ENCODE results near the gene TUBE1. TPM values are rescaled to one million over a fixed set of nuclear protein-coding genes. Genes with fewer than 3 reads are reported as not detected.

Gene TUBE1
- total and polyA plus RNA-seq, 2 donors (not counting 1 experiment from before 2014, with no cell fraction given), result 10.8 to 48.6 TPM

DNA sequence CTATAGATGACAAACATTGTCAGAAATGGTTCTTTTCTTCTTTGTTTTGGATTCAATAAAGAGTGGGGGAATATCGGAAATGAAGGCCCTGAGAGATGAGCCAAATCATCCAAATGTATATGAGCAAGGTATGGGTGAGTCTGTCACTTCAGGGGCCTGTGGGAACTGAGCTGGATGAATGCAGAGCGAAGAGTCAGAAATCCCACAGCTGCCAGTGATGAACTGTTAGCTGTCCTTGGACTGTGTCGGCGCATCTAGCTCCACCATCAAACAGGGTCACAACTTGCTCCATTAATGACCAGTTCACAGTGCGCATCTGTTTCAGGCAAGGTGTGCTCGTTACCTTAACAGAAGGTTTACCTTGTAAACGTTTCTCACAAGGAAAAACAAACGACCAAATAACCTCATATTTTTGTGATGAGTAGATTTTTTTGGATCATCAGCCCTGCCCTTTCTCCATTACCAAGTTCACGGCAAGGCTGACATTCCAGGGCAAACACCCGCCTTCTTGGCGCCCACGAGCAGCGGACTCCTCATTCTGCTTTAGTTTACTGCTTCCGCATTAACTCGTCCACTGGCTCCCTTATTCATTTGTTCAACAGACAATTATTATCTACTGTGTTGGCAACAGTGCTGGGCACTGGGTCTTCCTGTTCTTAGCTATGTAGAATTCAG is 48.4 kb downstream of the TUBE1 start:
- H3K9ac ChIP-seq (ENCODE audit: insufficient read depth, low read length), result no peak overlapping the region
- H3K36me3 ChIP-seq (ENCODE audit: control insufficient read depth, insufficient read depth, low read length), result no peaks in the 10 kb centered on the region
- H3K79me2 ChIP-seq (ENCODE audit: control insufficient read depth, insufficient read depth, low read length), result no peaks in the 10 kb centered on the region
- no peaks in the 10 kb centered on the region for H3K9me3 ChIP-seq (ENCODE audit: control insufficient read depth, insufficient read depth, low read depth, low read length)
- no peak overlapping the region for H2AFZ ChIP-seq (ENCODE audit: low read length)
- no peak overlapping the region for H3K4me3 ChIP-seq (replicated peaks in 1 of 4; ENCODE audit: control extremely low read depth in 1 of 4, insufficient read depth in 1 of 4, low read depth in 3 of 4, low read length in 4 of 4)
- H3K27ac ChIP-seq (ENCODE audit: insufficient read depth, low read length), result no peak overlapping the region
- H3K27me3 ChIP-seq (ENCODE audit: control insufficient read depth, insufficient read depth, low read length), result peaks cover 2% of the 10 kb centered on the region
- DNase-seq (ENCODE audit: low read depth in 2 of 2), result peak in 1 of 2 donors; percentile 65
- H4K20me1 ChIP-seq (ENCODE audit: control insufficient read depth, extremely low read depth, insufficient read depth, low read length), result no peaks in the 10 kb centered on the region
- H3K4me2 ChIP-seq (ENCODE audit: extremely low read depth, insufficient read depth, low read length), result no peak overlapping the region
- TF ChIP-seq, protein P1, sequence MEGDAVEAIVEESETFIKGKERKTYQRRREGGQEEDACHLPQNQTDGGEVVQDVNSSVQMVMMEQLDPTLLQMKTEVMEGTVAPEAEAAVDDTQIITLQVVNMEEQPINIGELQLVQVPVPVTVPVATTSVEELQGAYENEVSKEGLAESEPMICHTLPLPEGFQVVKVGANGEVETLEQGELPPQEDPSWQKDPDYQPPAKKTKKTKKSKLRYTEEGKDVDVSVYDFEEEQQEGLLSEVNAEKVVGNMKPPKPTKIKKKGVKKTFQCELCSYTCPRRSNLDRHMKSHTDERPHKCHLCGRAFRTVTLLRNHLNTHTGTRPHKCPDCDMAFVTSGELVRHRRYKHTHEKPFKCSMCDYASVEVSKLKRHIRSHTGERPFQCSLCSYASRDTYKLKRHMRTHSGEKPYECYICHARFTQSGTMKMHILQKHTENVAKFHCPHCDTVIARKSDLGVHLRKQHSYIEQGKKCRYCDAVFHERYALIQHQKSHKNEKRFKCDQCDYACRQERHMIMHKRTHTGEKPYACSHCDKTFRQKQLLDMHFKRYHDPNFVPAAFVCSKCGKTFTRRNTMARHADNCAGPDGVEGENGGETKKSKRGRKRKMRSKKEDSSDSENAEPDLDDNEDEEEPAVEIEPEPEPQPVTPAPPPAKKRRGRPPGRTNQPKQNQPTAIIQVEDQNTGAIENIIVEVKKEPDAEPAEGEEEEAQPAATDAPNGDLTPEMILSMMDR (conservative IDR thresholded peaks at IDR 0.05 in 1 of 2, IDR thresholded peaks at IDR 0.05 in 1 of 2; ENCODE audit: low read depth in 1 of 2, low read length in 2 of 2), result no peak
- TF ChIP-seq EZH2 (IDR thresholded peaks at IDR 0.05; ENCODE audit: low read length, missing control alignments), result no peak
- peaks cover 7% of the 10 kb centered on the region for H3K4me1 ChIP-seq (ENCODE audit: control insufficient read depth, extremely low read depth, insufficient read depth, low read length)

DNA sequence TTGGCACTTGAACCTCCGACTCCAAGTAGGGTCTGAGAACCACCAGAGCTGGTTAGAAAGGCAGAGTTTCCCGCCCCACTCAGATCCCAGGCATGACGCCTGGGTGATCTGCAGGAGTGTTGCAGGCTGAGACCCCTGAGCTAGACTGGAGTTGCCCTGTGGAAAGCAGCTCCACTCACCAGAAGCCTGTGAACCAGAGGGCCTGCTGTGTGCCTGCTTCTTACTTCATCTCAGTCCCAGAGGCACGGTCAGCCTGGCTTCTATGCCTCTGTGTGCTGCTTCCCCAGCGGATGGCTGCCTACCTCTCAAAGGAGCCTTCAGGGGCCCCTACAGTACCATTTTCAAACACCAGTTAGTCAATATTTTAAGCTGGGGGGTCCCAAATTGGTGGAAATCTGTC is 49.0 kb downstream of the TUBE1 start:
- no peaks in the 10 kb centered on the region for H4K20me1 ChIP-seq (ENCODE audit: control insufficient read depth, extremely low read depth, insufficient read depth, low read length)
- no peaks in the 10 kb centered on the region for H3K79me2 ChIP-seq (ENCODE audit: control insufficient read depth, insufficient read depth, low read length)
- no peak for TF ChIP-seq EZH2 (IDR thresholded peaks at IDR 0.05; ENCODE audit: low read length, missing control alignments)
- TF ChIP-seq, protein P1 (conservative IDR thresholded peaks at IDR 0.05 in 1 of 2, IDR thresholded peaks at IDR 0.05 in 1 of 2; ENCODE audit: low read depth in 1 of 2, low read length in 2 of 2), result no peak
- H3K27ac ChIP-seq (ENCODE audit: insufficient read depth, low read length), result peak overlapping the region; percentile 56
- no peak overlapping the region for H3K4me2 ChIP-seq (ENCODE audit: extremely low read depth, insufficient read depth, low read length)
- peaks cover 7% of the 10 kb centered on the region for H3K4me1 ChIP-seq (ENCODE audit: control insufficient read depth, extremely low read depth, insufficient read depth, low read length)
- H3K27me3 ChIP-seq (ENCODE audit: control insufficient read depth, insufficient read depth, low read length), result peaks cover 2% of the 10 kb centered on the region
- no peaks in the 10 kb centered on the region for H3K9me3 ChIP-seq (ENCODE audit: control insufficient read depth, insufficient read depth, low read depth, low read length)
- no peaks in the 10 kb centered on the region for H3K36me3 ChIP-seq (ENCODE audit: control insufficient read depth, insufficient read depth, low read length)
- H3K9ac ChIP-seq (ENCODE audit: insufficient read depth, low read length), result no peak overlapping the region
- DNase-seq (ENCODE audit: low read depth in 2 of 2), result peak in 1 of 2 donors; percentile 25
- no peak overlapping the region for H3K4me3 ChIP-seq (replicated peaks in 1 of 4; ENCODE audit: control extremely low read depth in 1 of 4, insufficient read depth in 1 of 4, low read depth in 3 of 4, low read length in 4 of 4)
- H2AFZ ChIP-seq (ENCODE audit: low read length), result no peak overlapping the region

DNA sequence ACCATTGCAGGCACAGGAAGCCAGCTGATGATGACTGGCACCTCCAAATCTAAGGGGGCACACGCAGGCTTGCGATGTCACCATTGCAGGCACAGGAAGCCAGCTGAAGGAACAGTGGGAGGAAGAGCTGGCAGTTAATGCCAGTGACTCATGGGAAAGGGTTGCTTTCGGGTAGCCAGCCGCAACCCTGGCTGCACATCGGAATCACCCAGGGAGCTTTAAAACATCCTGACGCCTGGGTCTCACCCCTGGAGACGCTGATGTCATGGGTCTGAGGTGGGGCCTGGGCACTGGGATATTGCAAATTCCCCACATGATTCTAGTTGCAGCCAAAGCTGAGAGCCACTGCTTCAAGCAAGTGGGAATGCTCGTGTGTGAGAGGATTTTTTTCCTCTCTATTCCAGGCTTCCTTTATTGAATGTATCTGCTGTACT is 49.5 kb downstream of the TUBE1 start:
- Histone ChIP-seq H3K4me2 (ENCODE audit: extremely low read depth, insufficient read depth, low read length) (no peak overlapping the region), H3K4me1 (ENCODE audit: control insufficient read depth, extremely low read depth, insufficient read depth, low read length) (peaks cover 7% of the 10 kb centered on the region), H4K20me1 (ENCODE audit: control insufficient read depth, extremely low read depth, insufficient read depth, low read length) (no peaks in the 10 kb centered on the region), H3K9ac (ENCODE audit: insufficient read depth, low read length) (no peak overlapping the region), H3K9me3 (ENCODE audit: control insufficient read depth, insufficient read depth, low read depth, low read length) (no peaks in the 10 kb centered on the region), H3K79me2 (ENCODE audit: control insufficient read depth, insufficient read depth, low read length) (no peaks in the 10 kb centered on the region), H3K36me3 (ENCODE audit: control insufficient read depth, insufficient read depth, low read length) (no peaks in the 10 kb centered on the region), H3K27ac (ENCODE audit: insufficient read depth, low read length) (peak overlapping the region; percentile 56), H3K27me3 (ENCODE audit: control insufficient read depth, insufficient read depth, low read length) (peaks cover 2% of the 10 kb centered on the region), H2AFZ (ENCODE audit: low read length) (no peak overlapping the region), H3K4me3 (replicated peaks in 1 of 4; ENCODE audit: control extremely low read depth in 1 of 4, insufficient read depth in 1 of 4, low read depth in 3 of 4, low read length in 4 of 4) (no peak overlapping the region)
- no peak for TF ChIP-seq EZH2 (IDR thresholded peaks at IDR 0.05; ENCODE audit: low read length, missing control alignments)
- TF ChIP-seq, protein P1 (conservative IDR thresholded peaks at IDR 0.05 in 1 of 2, IDR thresholded peaks at IDR 0.05 in 1 of 2; ENCODE audit: low read depth in 1 of 2, low read length in 2 of 2), result no peak
- DNase-seq (ENCODE audit: low read depth in 2 of 2), result peak; percentile 91 to 98

Data from fibroblast of lung (primary cell).